ENCODE results near the gene PLK5. TPM values are rescaled to one million over a fixed set of nuclear protein-coding genes. Genes with fewer than 3 reads are reported as not detected.

The PLK5 gene
- total and polyA plus RNA-seq, 4 donors, result 0.03 TPM; not detected in 3

- no peak for DNase-seq (ENCODE audit: low spot score)
- WGBS, result 94% methylated on average over 23 of the region's 23 CpGs
- no peak overlapping the region for H3K9ac ChIP-seq (ENCODE audit: low read depth in 1 of 2, low read length in 2 of 2)
- H3K4me3 ChIP-seq (ENCODE audit: low read depth in 1 of 3, low read length in 3 of 3), result no peak overlapping the region
- no peaks in the 10 kb centered on the region for H3K27me3 ChIP-seq (ENCODE audit: control insufficient read depth in 4 of 4, insufficient read depth in 4 of 4, low read length in 3 of 4)
- no peaks in the 10 kb centered on the region for H3K36me3 ChIP-seq (ENCODE audit: control insufficient read depth in 4 of 4, insufficient read depth in 3 of 4, low read depth in 1 of 4, low read length in 3 of 4)
- TF ChIP-seq YY1 (IDR thresholded peaks at IDR 0.05), result no peak
- TF ChIP-seq REST (IDR thresholded peaks at IDR 0.05), result no peak
- no peak for TF ChIP-seq ATF3 (IDR thresholded peaks at IDR 0.05)
- no peak for TF ChIP-seq RAD21 (IDR thresholded peaks at IDR 0.05)
- TF ChIP-seq JUND (IDR thresholded peaks at IDR 0.05), result no peak
- no peak for TF ChIP-seq GABPA (IDR thresholded peaks at IDR 0.05 in 1 of 2, conservative IDR thresholded peaks at IDR 0.05 in 1 of 2)
- TF ChIP-seq HNF4A (conservative IDR thresholded peaks at IDR 0.05), result no peak
- TF ChIP-seq EGR1 (IDR thresholded peaks at IDR 0.05; ENCODE audit: low read depth in 2 of 2), result no peak
- TF ChIP-seq FOXA2 (IDR thresholded peaks at IDR 0.05), result no peak
- TF ChIP-seq RXRA (IDR thresholded peaks at IDR 0.05), result no peak
- TF ChIP-seq TAF1 (conservative IDR thresholded peaks at IDR 0.05), result no peak
- TF ChIP-seq, protein P1, sequence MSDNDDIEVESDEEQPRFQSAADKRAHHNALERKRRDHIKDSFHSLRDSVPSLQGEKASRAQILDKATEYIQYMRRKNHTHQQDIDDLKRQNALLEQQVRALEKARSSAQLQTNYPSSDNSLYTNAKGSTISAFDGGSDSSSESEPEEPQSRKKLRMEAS (IDR thresholded peaks at IDR 0.05), result no peak
- TF ChIP-seq HNF4G (IDR thresholded peaks at IDR 0.05), result no peak
- no peak for TF ChIP-seq SP1 (IDR thresholded peaks at IDR 0.05)
- no peak overlapping the region for H3K27ac ChIP-seq (ENCODE audit: low read depth in 1 of 2, low read length in 2 of 2)
- peaks cover 0 to 7% (median 1%) of the 10 kb centered on the region in 4 donors for H3K4me1 ChIP-seq (ENCODE audit: control insufficient read depth in 4 of 4, insufficient read depth in 4 of 4, low read length in 3 of 4)
- no peaks in the 10 kb centered on the region for H3K9me3 ChIP-seq (ENCODE audit: control insufficient read depth in 4 of 4, low read length in 3 of 4)
These were observed 39.9 kb upstream of the PLK5 start for GRCh38 chr19:1483979-1484428.

GRCh38 chr19:1486720-1487575, 36.9 kb upstream of the PLK5 start:
- no peaks in the 10 kb centered on the region for H3K9me3 ChIP-seq (ENCODE audit: control insufficient read depth in 4 of 4, low read length in 3 of 4)
- H3K27ac ChIP-seq (ENCODE audit: low read depth in 1 of 2, low read length in 2 of 2), result no peak overlapping the region
- peaks cover 3 to 12% (median 7%) of the 10 kb centered on the region in 4 donors for H3K4me1 ChIP-seq (ENCODE audit: control insufficient read depth in 4 of 4, insufficient read depth in 4 of 4, low read length in 3 of 4)
- no peaks in the 10 kb centered on the region for H3K27me3 ChIP-seq (ENCODE audit: control insufficient read depth in 4 of 4, insufficient read depth in 4 of 4, low read length in 3 of 4)
- no peak for DNase-seq (ENCODE audit: low spot score)
- WGBS, result 96% methylated on average over 56 of the region's 56 CpGs
- no peak overlapping the region for H3K4me3 ChIP-seq (ENCODE audit: low read depth in 1 of 3, low read length in 3 of 3)
- H3K9ac ChIP-seq (ENCODE audit: low read depth in 1 of 2, low read length in 2 of 2), result no peak overlapping the region
- H3K36me3 ChIP-seq (ENCODE audit: control insufficient read depth in 4 of 4, insufficient read depth in 3 of 4, low read depth in 1 of 4, low read length in 3 of 4), result no peaks in the 10 kb centered on the region
- TF ChIP-seq NR2F2 (IDR thresholded peaks at IDR 0.05), result no peak
- no peak for TF ChIP-seq TAF1 (conservative IDR thresholded peaks at IDR 0.05)
- TF ChIP-seq FOXA2 (IDR thresholded peaks at IDR 0.05), result no peak
- no peak for TF ChIP-seq YY1 (IDR thresholded peaks at IDR 0.05)
- TF ChIP-seq SP1 (IDR thresholded peaks at IDR 0.05), result no peak
- no peak for TF ChIP-seq JUND (IDR thresholded peaks at IDR 0.05)
- TF ChIP-seq EGR1 (IDR thresholded peaks at IDR 0.05; ENCODE audit: low read depth in 2 of 2), result no peak
- TF ChIP-seq HNF4G (IDR thresholded peaks at IDR 0.05), result no peak
- no peak for TF ChIP-seq ATF3 (IDR thresholded peaks at IDR 0.05)
- no peak for TF ChIP-seq FOXA1 (IDR thresholded peaks at IDR 0.05)
- no peak for TF ChIP-seq REST (IDR thresholded peaks at IDR 0.05)
- no peak for TF ChIP-seq RAD21 (IDR thresholded peaks at IDR 0.05)
- TF ChIP-seq GABPA (IDR thresholded peaks at IDR 0.05 in 1 of 2, conservative IDR thresholded peaks at IDR 0.05 in 1 of 2), result no peak
- no peak for TF ChIP-seq HNF4A (conservative IDR thresholded peaks at IDR 0.05)
- TF ChIP-seq CTCF (IDR thresholded peaks at IDR 0.05; ENCODE audit: low read depth, low read length, missing input control), result no peak
- no peak for TF ChIP-seq RXRA (IDR thresholded peaks at IDR 0.05)
- TF ChIP-seq, protein P1 (IDR thresholded peaks at IDR 0.05), result no peak
